Mucosa of stomach (tissue), 1 donor: ENCODE measurements around the gene COL8A1.

Experiments used
- H3K27me3 ChIP-seq: one replicate; pipeline ENCODE4 v1.7.0; 2013; ENCODE audit warnings: mild to moderate bottlenecking, low read length; ENCODE audit not compliant: control insufficient read depth, insufficient read depth
- H3K36me3 ChIP-seq: one replicate; pipeline ENCODE4 v1.7.0; 2013; ENCODE audit warnings: low read length; ENCODE audit not compliant: control insufficient read depth, insufficient read depth
- H3K4me1 ChIP-seq: one replicate; pipeline ENCODE4 v1.7.0; 2013; ENCODE audit warnings: mild to moderate bottlenecking, low read length; ENCODE audit not compliant: control insufficient read depth, insufficient read depth
- H3K4me3 ChIP-seq: one replicate; pipeline ENCODE4 v1.7.0; 2013; ENCODE audit warnings: low read length
- H3K9ac ChIP-seq: one replicate; pipeline ENCODE4 v1.7.0; 2013; ENCODE audit warnings: mild to moderate bottlenecking, low read length, moderate library complexity
- H3K9me3 ChIP-seq: one replicate; pipeline ENCODE4 v1.7.0; 2013; ENCODE audit warnings: mild to moderate bottlenecking, low read length, moderate library complexity; ENCODE audit not compliant: control insufficient read depth
- donor health status: Pancreatic carcinoma.

The COL8A1 gene

GRCh38 chr3:99641480-99641879 is 3.1 kb downstream of the COL8A1 start:
- Histone ChIP-seq H3K27me3 (peaks cover 36% of the 10 kb centered on the region), H3K4me3 (no peak overlapping the region), H3K4me1 (no peaks in the 10 kb centered on the region), H3K9me3 (no peaks in the 10 kb centered on the region), H3K36me3 (no peaks in the 10 kb centered on the region), H3K9ac (no peak overlapping the region)

- Histone ChIP-seq H3K27me3 (peaks cover 31% of the 10 kb centered on the region), H3K4me1 (no peaks in the 10 kb centered on the region), H3K9me3 (no peaks in the 10 kb centered on the region), H3K36me3 (no peaks in the 10 kb centered on the region), H3K4me3 (no peak overlapping the region), H3K9ac (no peak overlapping the region)
Observed at GRCh38 chr3:99641982-99642381, 3.6 kb downstream of the COL8A1 start.

GRCh38 chr3:99644017-99644416 is 5.6 kb downstream of the COL8A1 start:
- Histone ChIP-seq H3K9me3 (no peaks in the 10 kb centered on the region), H3K27me3 (peaks cover 12% of the 10 kb centered on the region), H3K36me3 (no peaks in the 10 kb centered on the region), H3K9ac (no peak overlapping the region), H3K4me3 (no peak overlapping the region), H3K4me1 (no peaks in the 10 kb centered on the region)

DNA sequence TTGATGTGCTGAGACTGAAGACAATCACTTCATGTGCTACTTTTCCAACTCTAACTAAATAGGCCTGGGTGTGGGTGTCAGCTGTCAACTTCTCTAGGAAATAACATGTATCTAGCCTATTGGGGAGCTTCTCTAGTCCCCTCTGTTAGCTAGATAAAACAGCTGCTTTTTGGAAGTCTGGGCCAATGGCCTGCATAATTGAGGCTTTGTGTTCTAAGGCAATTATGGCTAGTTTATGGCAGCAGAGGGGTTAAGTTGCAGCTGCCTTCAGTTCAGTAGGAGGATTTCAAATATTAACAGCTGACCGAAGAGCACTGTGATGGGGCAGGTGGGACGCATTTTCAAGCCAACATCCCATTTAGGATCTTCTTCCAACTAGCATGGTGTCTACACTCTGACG is 6.4 kb downstream of the COL8A1 start:
- Histone ChIP-seq H3K4me1 (no peaks in the 10 kb centered on the region), H3K9ac (no peak overlapping the region), H3K4me3 (no peak overlapping the region), H3K27me3 (peaks cover 7% of the 10 kb centered on the region), H3K36me3 (no peaks in the 10 kb centered on the region), H3K9me3 (no peaks in the 10 kb centered on the region)

GRCh38 chr3:99645277-99646106 is 7.1 kb downstream of the COL8A1 start:
- no peak overlapping the region for H3K4me3 ChIP-seq
- H3K9ac ChIP-seq, result no peak overlapping the region
- H3K27me3 ChIP-seq, result peaks cover 4% of the 10 kb centered on the region
- H3K9me3 ChIP-seq, result no peaks in the 10 kb centered on the region
- no peaks in the 10 kb centered on the region for H3K4me1 ChIP-seq
- no peaks in the 10 kb centered on the region for H3K36me3 ChIP-seq

- Histone ChIP-seq H3K4me1 (no peaks in the 10 kb centered on the region), H3K27me3 (peaks cover 4% of the 10 kb centered on the region), H3K9ac (no peak overlapping the region), H3K36me3 (no peaks in the 10 kb centered on the region), H3K9me3 (no peaks in the 10 kb centered on the region), H3K4me3 (no peak overlapping the region)
Observed at GRCh38 chr3:99646107-99646435, 7.7 kb downstream of the COL8A1 start.

DNA sequence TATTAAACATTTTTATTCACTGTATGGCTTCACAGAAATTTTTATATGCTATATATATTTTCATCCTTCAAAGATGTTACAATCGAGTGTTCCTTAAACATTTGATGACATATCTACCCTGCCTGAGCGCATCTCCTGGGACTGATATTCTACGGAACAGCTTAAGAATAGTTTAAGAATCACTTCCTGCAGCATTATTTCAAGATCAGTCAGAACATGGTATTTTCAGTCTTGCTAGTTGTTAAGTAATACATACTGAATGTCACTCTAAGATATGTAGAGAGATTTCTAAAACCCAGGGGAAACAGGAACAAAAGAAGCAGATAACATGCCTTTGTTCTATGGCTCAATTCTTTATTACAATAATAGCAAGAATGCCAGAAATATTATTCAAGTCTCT is 8.7 kb downstream of the COL8A1 start:
- Histone ChIP-seq H3K36me3 (no peaks in the 10 kb centered on the region), H3K4me3 (no peak overlapping the region), H3K9ac (no peak overlapping the region), H3K4me1 (no peaks in the 10 kb centered on the region), H3K27me3 (peaks cover 4% of the 10 kb centered on the region), H3K9me3 (no peaks in the 10 kb centered on the region)

GRCh38 chr3:99648101-99648500 is 9.7 kb downstream of the COL8A1 start:
- H3K9me3 ChIP-seq, result no peaks in the 10 kb centered on the region
- no peak overlapping the region for H3K9ac ChIP-seq
- H3K36me3 ChIP-seq, result no peaks in the 10 kb centered on the region
- no peaks in the 10 kb centered on the region for H3K4me1 ChIP-seq
- H3K4me3 ChIP-seq, result no peak overlapping the region
- peaks cover 4% of the 10 kb centered on the region for H3K27me3 ChIP-seq

GRCh38 chr3:99648516-99648915 is 10.1 kb downstream of the COL8A1 start:
- Histone ChIP-seq H3K4me1 (no peaks in the 10 kb centered on the region), H3K27me3 (peaks cover 4% of the 10 kb centered on the region), H3K36me3 (no peaks in the 10 kb centered on the region), H3K9ac (no peak overlapping the region), H3K9me3 (no peaks in the 10 kb centered on the region), H3K4me3 (no peak overlapping the region)

GRCh38 chr3:99651531-99651930 is 13.1 kb downstream of the COL8A1 start:
- no peak overlapping the region for H3K4me3 ChIP-seq
- no peaks in the 10 kb centered on the region for H3K9me3 ChIP-seq
- no peak overlapping the region for H3K9ac ChIP-seq
- H3K36me3 ChIP-seq, result no peaks in the 10 kb centered on the region
- no peaks in the 10 kb centered on the region for H3K27me3 ChIP-seq
- no peaks in the 10 kb centered on the region for H3K4me1 ChIP-seq

- no peaks in the 10 kb centered on the region for H3K4me1 ChIP-seq
- H3K27me3 ChIP-seq, result no peaks in the 10 kb centered on the region
- no peak overlapping the region for H3K4me3 ChIP-seq
- no peak overlapping the region for H3K9ac ChIP-seq
- H3K36me3 ChIP-seq, result no peaks in the 10 kb centered on the region
- H3K9me3 ChIP-seq, result no peaks in the 10 kb centered on the region
Observed at GRCh38 chr3:99656624-99657023, 18.2 kb downstream of the COL8A1 start.

GRCh38 chr3:99658274-99658673 is 19.9 kb downstream of the COL8A1 start:
- Histone ChIP-seq H3K4me1 (no peaks in the 10 kb centered on the region), H3K36me3 (no peaks in the 10 kb centered on the region), H3K4me3 (no peak overlapping the region), H3K9ac (no peak overlapping the region), H3K9me3 (no peaks in the 10 kb centered on the region), H3K27me3 (no peaks in the 10 kb centered on the region)

GRCh38 chr3:99659032-99659431 is 20.6 kb downstream of the COL8A1 start:
- Histone ChIP-seq H3K36me3 (no peaks in the 10 kb centered on the region), H3K4me3 (no peak overlapping the region), H3K27me3 (no peaks in the 10 kb centered on the region), H3K9ac (no peak overlapping the region), H3K9me3 (no peaks in the 10 kb centered on the region), H3K4me1 (no peaks in the 10 kb centered on the region)
